Cardiac muscle cell (in vitro differentiated cells and primary cell): ENCODE measurements around the gene HNRNPCL2. TPM values are rescaled to one million over a fixed set of nuclear protein-coding genes. Genes with fewer than 3 reads are reported as not detected.
"Not testable (repeated sequence)": the region's sequence is repeated elsewhere in the genome, so short reads cannot be mapped to it uniquely, and the experiment has no call there.

Experiments
- DNase-seq, 2 donors: peaks; one replicate each; pipeline versions ENCODE4 v3.0.0 to v3.0.0-alpha.2; 2010 to 2017; ENCODE audit warnings: low read depth in 1 of 2, low spot score in 1 of 2
- H3K27ac ChIP-seq: fragments of 200-600 bp; sonication (generic); 2 replicates; pipeline ENCODE4 v1.5.1; 2016
- H3K27me3 ChIP-seq: fragments of 200-600 bp; sonication (generic); 2 replicates; pipeline ENCODE4 v1.6.0; 2016; ENCODE audit warnings: control low read depth
- H3K36me3 ChIP-seq: fragments of 200-600 bp; sonication (generic); 2 replicates; pipeline ENCODE4 v1.5.1; 2016; ENCODE audit warnings: control low read depth
- H3K4me1 ChIP-seq: fragments of 200-600 bp; sonication (generic); 2 replicates; pipeline ENCODE4 v1.8.1; 2017; ENCODE audit warnings: low read depth, mild to moderate bottlenecking, mixed run types
- H3K4me3 ChIP-seq: fragments of 200-600 bp; sonication (generic); 2 replicates; pipeline ENCODE4 v1.5.1; 2016; ENCODE audit warnings: mild to moderate bottlenecking
- H3K9me3 ChIP-seq: fragments of 200-600 bp; sonication (generic); 2 replicates; pipeline ENCODE4 v1.5.1; 2017; ENCODE audit warnings: low read depth, mild to moderate bottlenecking, control low read depth
- polyA plus RNA-seq: library from polyadenylated mRNA; unstranded; fragments of >200 nt; fragmentation: Nextera tagmentation; extraction: Ambion mirVana; gene quantifications from 2 replicates; pipeline ENCODE4 v1.2.1, GENCODE V29; 2016
- total RNA-seq: library from RNA; depleted of rRNA; stranded (reverse); fragments of >200 nt; gene quantifications from 2 replicates; pipeline ENCODE4 v1.2.3, GENCODE V29; 2016

Gene HNRNPCL2
- total RNA-seq, result not detected in 2 replicates
- polyA plus RNA-seq, result not detected in 2 replicates

GRCh38 chr1:13116754-13117153 lies at the start of gene HNRNPCL2:
TSS of gene HNRNPCL2 (minus strand) at chr1:13116854. CDS start at chr1:13116400, 454 bp downstream.
- not testable (repeated sequence) for H3K4me3 ChIP-seq, H3K9me3 ChIP-seq, H3K27ac ChIP-seq, H3K36me3 ChIP-seq, H3K4me1 ChIP-seq, DNase-seq, H3K27me3 ChIP-seq

- H3K4me3 ChIP-seq, DNase-seq, H3K4me1 ChIP-seq, H3K27ac ChIP-seq, H3K36me3 ChIP-seq, H3K27me3 ChIP-seq, H3K9me3 ChIP-seq: not testable (repeated sequence)
Observed at GRCh38 chr1:13165531-13165930, 48.9 kb upstream of the HNRNPCL2 start, which contains the start of gene HNRNPCL4. TSS of gene HNRNPCL4 (minus strand) at chr1:13165631. CDS start at chr1:13165467, 164 bp downstream.

GRCh38 chr1:13155909-13156308 lies 39.3 kb upstream of the HNRNPCL2 start, which contains the start of gene PRAMEF26:
TSS of gene PRAMEF26 (minus strand) at chr1:13156009. CDS start at chr1:13153095, 2,914 bp downstream.
- not testable (repeated sequence) for H3K9me3 ChIP-seq, H3K36me3 ChIP-seq, H3K4me3 ChIP-seq, H3K4me1 ChIP-seq, H3K27me3 ChIP-seq, DNase-seq, H3K27ac ChIP-seq

- H3K4me1 ChIP-seq, DNase-seq, H3K27ac ChIP-seq, H3K36me3 ChIP-seq, H3K4me3 ChIP-seq, H3K9me3 ChIP-seq, H3K27me3 ChIP-seq: not testable (repeated sequence)
Observed at GRCh38 chr1:13070474-13070873, 46.2 kb downstream of the HNRNPCL2 start, which contains the start of gene PRAMEF25. TSS of gene PRAMEF25 (plus strand) at chr1:13070774. CDS start at chr1:13073694, 2,920 bp downstream.

Other genes with a start within 250 kb of the HNRNPCL2 start
- gene PRAMEF4, start 230.7 kb downstream of the HNRNPCL2 start, total RNA-seq, result not detected in 2 replicates
- gene PRAMEF4, start 230.7 kb downstream of the HNRNPCL2 start, polyA plus RNA-seq, result not detected in 2 replicates
- gene PRAMEF10, start 218.6 kb downstream of the HNRNPCL2 start, total RNA-seq, result not detected in 2 replicates
- not detected in 2 replicates for gene PRAMEF10, start 218.6 kb downstream of the HNRNPCL2 start, polyA plus RNA-seq
- not detected in 2 replicates for gene PRAMEF7, start 200.2 kb downstream of the HNRNPCL2 start, total RNA-seq
- not detected in 2 replicates for gene PRAMEF7, start 200.2 kb downstream of the HNRNPCL2 start, polyA plus RNA-seq
- gene PRAMEF6, start 169.3 kb downstream of the HNRNPCL2 start, total RNA-seq, result not detected in 2 replicates
- not detected in 2 replicates for gene PRAMEF6, start 169.3 kb downstream of the HNRNPCL2 start, polyA plus RNA-seq
- not detected in 2 replicates for gene PRAMEF27, start 60.3 kb downstream of the HNRNPCL2 start, total RNA-seq
- gene PRAMEF27, start 60.3 kb downstream of the HNRNPCL2 start, polyA plus RNA-seq, result not detected in 2 replicates
- not detected in 2 replicates for gene HNRNPCL3, start 56.1 kb downstream of the HNRNPCL2 start, total RNA-seq
- not detected in 2 replicates for gene HNRNPCL3, start 56.1 kb downstream of the HNRNPCL2 start, polyA plus RNA-seq
- gene PRAMEF25, start 46.1 kb downstream of the HNRNPCL2 start, total RNA-seq, result not detected in 2 replicates
- not detected in 2 replicates for gene PRAMEF25, start 46.1 kb downstream of the HNRNPCL2 start, polyA plus RNA-seq
- not detected in 2 replicates for gene PRAMEF26, start 39.2 kb upstream of the HNRNPCL2 start, total RNA-seq
- not detected in 2 replicates for gene PRAMEF26, start 39.2 kb upstream of the HNRNPCL2 start, polyA plus RNA-seq
- not detected in 2 replicates for gene HNRNPCL4, start 48.8 kb upstream of the HNRNPCL2 start, total RNA-seq
- not detected in 2 replicates for gene HNRNPCL4, start 48.8 kb upstream of the HNRNPCL2 start, polyA plus RNA-seq
- not detected in 2 replicates for gene PRAMEF9, start 55.0 kb upstream of the HNRNPCL2 start, total RNA-seq
- not detected in 2 replicates for gene PRAMEF9, start 55.0 kb upstream of the HNRNPCL2 start, polyA plus RNA-seq
- gene PRAMEF13, start 84.6 kb upstream of the HNRNPCL2 start, total RNA-seq, result not detected in 2 replicates
- gene PRAMEF13, start 84.6 kb upstream of the HNRNPCL2 start, polyA plus RNA-seq, result not detected in 2 replicates
- gene PRAMEF18, start 109.3 kb upstream of the HNRNPCL2 start, total RNA-seq, result not detected in 2 replicates
- gene PRAMEF18, start 109.3 kb upstream of the HNRNPCL2 start, polyA plus RNA-seq, result not detected in 2 replicates
- gene PRAMEF5, start 137.3 kb upstream of the HNRNPCL2 start, total RNA-seq, result not detected in 2 replicates
- gene PRAMEF5, start 137.3 kb upstream of the HNRNPCL2 start, polyA plus RNA-seq, result not detected in 2 replicates
- not detected in 2 replicates for gene PRAMEF8, start 168.3 kb upstream of the HNRNPCL2 start, total RNA-seq
- gene PRAMEF8, start 168.3 kb upstream of the HNRNPCL2 start, polyA plus RNA-seq, result not detected in 2 replicates
- not detected in 2 replicates for gene PRAMEF33, start 186.7 kb upstream of the HNRNPCL2 start, total RNA-seq
- gene PRAMEF33, start 186.7 kb upstream of the HNRNPCL2 start, polyA plus RNA-seq, result not detected in 2 replicates
- not detected in 2 replicates for gene PRAMEF15, start 198.7 kb upstream of the HNRNPCL2 start, total RNA-seq
- gene PRAMEF15, start 198.7 kb upstream of the HNRNPCL2 start, polyA plus RNA-seq, result not detected in 2 replicates
- not detected in 2 replicates for gene PRAMEF14, start 230.3 kb upstream of the HNRNPCL2 start, total RNA-seq
- not detected in 2 replicates for gene PRAMEF14, start 230.3 kb upstream of the HNRNPCL2 start, polyA plus RNA-seq